GM21576 (cell line): ENCODE measurements around the gene CNTN1.

Source experiments
- ATAC-seq: cut with Tn5 transposase; IDR thresholded peaks from one replicate; pipeline ENCODE4 v1.9.1; 2021; ENCODE audit warnings: mild to moderate bottlenecking, moderate library complexity; ENCODE audit not compliant: unreplicated experiment

Gene CNTN1

GRCh38 chr12:41100572-41100971 lies 408.3 kb downstream of the CNTN1 start:
- ATAC-seq: no peak

DNA sequence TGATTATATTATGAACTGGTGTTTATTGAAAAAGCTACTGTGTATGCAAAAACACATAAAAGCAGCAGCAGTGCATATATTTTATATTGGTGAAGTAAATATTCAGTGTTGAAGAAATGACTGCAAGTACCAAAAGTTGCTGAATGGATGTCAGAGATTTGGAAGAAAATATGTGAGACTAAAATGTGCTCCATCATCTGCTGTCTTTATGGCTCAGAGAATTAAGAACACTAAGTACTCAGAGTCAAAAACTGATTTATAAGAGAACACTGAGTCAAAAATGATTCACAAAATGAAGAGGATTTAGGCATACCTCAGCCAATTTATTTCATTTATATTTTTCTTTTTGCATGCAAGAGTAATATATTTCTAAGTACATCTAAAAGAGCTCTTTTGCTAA lies 409.6 kb downstream of the CNTN1 start:
- no peak for ATAC-seq

- ATAC-seq: no peak
Measured at GRCh38 chr12:41103614-41104013, 411.4 kb downstream of the CNTN1 start.

DNA sequence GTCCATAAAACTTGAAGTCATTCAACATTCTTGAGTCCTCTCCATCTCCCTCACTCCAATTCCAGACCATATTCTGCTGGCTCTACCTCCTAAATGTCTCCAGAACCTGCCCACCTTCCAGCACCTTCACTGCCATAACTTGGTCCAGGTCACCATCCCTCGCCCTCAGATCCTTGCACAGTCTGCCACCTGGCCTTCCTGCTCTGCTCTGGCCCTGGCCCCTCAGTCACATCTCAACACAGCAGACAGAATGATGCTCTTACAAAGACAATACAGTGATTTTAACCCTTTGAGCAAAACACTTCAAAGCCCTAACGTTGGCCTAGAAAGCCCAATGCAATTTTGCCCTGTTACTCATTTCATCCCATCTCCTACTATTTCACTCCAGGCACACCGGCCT lies 414.1 kb downstream of the CNTN1 start:
- no peak for ATAC-seq

- no peak for ATAC-seq
Measured at GRCh38 chr12:41108032-41108431, 415.8 kb downstream of the CNTN1 start.

DNA sequence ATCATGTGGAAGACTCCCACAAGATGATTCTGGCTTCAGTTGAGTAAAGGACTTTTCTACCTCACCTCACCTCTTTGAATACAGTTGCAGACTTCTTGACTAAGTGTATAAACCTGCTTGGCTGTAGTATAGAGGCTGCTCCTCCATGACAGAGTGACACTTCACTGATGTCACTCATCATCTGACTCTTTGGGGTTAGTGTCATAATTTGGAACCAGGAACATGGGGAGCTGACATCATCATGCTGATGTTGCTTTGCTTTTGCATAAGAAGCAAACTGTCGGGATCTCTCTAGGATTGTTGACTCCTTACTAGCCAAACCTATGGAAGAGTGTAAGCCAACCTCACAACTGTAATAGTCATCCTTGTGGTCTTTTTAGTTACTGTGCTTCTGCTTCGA lies 420.7 kb downstream of the CNTN1 start:
- ATAC-seq: no peak

- no peak for ATAC-seq
Measured at GRCh38 chr12:41120211-41120610, 428.0 kb downstream of the CNTN1 start.

- no peak for ATAC-seq
Measured at GRCh38 chr12:41121374-41121773, 429.1 kb downstream of the CNTN1 start.
